GM21381 (cell line): Measurements from ENCODE around the gene ADAMTSL3.

Experiments
- ATAC-seq: cut with Tn5 transposase; IDR thresholded peaks from one replicate; pipeline ENCODE4 v1.9.1; 2021; ENCODE audit warnings: mild to moderate bottlenecking, moderate library complexity; ENCODE audit not compliant: unreplicated experiment

ADAMTSL3 gene

DNA sequence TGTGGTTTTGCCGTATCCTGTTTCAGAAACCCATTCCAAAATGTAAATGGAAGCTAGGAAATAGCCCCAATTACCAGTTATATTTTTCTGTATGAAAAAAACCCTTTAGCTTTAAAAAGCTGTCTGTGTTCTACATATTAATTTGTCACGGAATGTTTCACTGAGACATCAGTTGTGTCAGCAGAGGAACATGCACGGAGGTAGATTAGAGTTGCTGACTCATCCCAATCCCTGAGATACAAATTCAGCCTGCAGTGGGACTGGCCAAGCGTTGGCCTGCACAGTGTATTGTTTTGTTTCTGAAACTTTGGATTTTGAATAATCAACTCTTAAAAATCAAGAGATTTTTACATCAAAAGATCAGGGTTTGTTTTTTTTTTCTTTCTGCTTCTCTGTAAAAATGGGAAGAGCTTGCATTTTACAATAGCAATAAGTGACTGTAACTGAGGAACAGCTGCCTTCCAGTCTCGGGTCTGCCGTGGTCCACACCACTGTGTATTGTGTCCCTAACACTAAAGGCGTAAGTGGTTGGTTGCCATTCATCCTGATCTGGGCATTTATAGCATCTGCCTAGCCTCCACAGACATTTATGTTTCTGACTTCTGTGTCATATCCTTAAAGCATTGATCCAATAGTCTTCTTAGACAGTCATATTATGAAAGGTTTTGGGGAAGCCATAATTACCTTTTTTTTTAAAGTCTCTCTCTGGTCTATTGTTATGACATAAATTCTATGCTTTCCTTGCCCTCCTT lies 218.1 kb downstream of the ADAMTSL3 start:
- ATAC-seq, result no peak

DNA sequence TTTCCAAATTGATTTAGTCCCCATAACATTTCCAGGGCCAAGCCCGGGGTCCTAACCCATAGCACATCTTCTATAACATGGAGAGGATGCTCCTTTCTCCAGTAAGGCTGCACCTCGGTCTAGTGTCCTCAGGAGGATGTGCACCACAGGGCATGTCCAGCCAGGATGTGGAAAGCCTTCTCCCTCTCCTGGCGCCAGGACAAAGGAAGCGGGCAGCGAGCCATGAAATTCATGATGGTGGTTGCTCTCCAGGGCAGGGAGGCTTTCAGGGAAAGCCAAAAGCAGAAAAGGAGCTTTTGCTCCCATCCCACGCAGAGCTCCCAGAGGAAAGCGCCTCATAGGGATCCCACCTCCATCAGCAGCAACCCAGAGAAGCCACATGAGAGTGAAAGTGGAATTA lies 220.0 kb downstream of the ADAMTSL3 start:
- no peak for ATAC-seq

- no peak for ATAC-seq
These were observed 226.6 kb downstream of the ADAMTSL3 start for GRCh38 chr15:83880529-83880928.

- no peak for ATAC-seq
These were observed 227.2 kb downstream of the ADAMTSL3 start for GRCh38 chr15:83881156-83881555.

GRCh38 chr15:83886321-83886720 lies 232.4 kb downstream of the ADAMTSL3 start:
- no peak for ATAC-seq

DNA sequence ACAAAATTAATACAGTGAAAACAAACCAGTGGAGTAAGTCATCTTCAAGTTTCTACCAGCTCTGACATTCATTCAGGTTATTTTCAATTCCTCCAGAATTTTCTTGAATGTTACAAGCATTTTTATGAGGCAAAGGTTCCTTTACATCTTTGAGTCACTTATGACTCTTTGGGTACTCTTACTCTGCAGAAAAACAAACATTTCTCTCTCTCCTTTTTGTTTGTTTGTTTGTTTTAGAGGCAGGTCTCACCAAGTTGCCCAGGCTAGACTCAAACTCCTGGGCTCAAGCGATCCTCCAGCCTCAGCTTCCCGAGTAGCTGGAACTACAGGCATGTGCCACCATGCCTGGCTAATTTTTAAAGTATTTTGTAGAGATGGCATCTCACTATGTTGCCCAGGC lies 233.5 kb downstream of the ADAMTSL3 start:
- no peak for ATAC-seq

GRCh38 chr15:83887961-83888360 lies 234.0 kb downstream of the ADAMTSL3 start:
- no peak for ATAC-seq

GRCh38 chr15:83889995-83890394 lies 236.1 kb downstream of the ADAMTSL3 start:
- no peak for ATAC-seq

DNA sequence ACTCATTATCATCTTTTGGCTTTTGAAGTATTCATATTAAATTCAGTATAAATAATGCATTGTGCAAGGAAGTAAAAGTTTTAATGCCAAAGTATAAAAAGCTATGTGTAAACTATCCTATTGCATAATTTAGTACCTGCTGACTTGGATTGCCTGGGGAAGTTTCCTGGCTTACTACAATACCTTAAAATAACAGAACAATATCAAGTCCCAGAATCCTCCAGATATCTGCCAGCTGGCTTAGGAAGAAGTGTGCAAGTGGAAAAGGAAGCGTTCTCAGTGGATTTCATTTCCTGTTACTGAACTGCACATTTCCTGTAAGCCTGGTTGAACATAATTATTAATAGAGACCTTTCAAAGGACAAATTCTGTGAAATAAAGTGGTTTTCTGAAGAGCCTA lies 236.7 kb downstream of the ADAMTSL3 start:
- no peak for ATAC-seq

DNA sequence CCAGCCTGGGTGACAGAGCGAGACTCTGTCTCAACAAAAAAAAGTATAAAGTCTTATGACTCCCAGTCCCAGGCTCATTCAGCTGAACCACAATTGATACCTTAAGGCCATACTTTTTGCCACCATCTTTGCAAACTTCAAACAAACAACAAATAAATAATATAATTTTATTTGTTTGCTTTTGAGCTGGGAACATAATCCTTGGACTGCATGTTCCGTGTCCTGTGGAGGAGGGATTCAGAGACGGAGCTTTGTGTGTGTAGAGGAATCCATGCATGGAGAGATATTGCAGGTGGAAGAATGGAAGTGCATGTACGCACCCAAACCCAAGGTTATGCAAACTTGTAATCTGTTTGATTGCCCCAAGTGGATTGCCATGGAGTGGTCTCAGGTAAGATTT lies 238.6 kb downstream of the ADAMTSL3 start:
- no peak for ATAC-seq

GRCh38 chr15:83893308-83893707 lies 239.4 kb downstream of the ADAMTSL3 start:
- ATAC-seq, result no peak

DNA sequence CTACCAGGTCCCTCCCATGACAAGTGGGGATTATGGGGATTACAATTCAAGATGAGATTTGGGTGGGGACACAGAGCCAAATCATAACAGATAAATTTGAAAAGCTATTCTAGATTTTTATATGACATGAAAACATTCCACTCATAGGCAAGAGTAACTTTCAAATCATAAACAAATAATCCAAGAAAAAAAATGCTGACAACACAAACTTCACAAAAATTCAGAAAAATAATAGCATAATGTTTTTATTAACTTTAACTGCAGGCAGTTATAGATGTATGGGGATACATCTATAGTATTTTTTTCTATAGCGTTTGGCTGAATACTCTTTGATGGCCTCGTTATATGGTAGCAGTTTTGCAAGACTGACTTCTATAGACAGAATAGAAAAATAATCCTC lies 243.1 kb downstream of the ADAMTSL3 start:
- ATAC-seq, result no peak

- no peak for ATAC-seq
These were observed 244.4 kb downstream of the ADAMTSL3 start for GRCh38 chr15:83898361-83898760.

DNA sequence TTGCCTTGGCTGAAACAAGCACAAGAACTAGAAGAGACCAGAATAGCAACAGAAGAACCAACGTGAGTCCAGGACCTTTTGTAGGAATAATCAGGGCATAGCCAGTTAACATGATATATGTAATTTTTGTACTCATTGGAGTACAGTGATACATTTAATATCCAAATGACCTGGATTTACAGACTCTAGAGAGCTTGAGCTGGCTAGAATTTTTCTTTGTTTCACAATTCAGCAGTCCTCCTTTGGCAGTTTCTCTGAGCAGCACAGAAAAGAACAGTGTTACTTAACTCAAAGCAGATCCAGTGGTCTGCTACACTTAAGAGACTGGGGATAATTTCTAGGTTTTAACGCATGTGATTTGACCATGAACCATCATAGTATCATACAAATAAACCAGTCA lies 245.7 kb downstream of the ADAMTSL3 start:
- no peak for ATAC-seq

GRCh38 chr15:83904107-83905040 lies 250.5 kb downstream of the ADAMTSL3 start:
- no peak for ATAC-seq

DNA sequence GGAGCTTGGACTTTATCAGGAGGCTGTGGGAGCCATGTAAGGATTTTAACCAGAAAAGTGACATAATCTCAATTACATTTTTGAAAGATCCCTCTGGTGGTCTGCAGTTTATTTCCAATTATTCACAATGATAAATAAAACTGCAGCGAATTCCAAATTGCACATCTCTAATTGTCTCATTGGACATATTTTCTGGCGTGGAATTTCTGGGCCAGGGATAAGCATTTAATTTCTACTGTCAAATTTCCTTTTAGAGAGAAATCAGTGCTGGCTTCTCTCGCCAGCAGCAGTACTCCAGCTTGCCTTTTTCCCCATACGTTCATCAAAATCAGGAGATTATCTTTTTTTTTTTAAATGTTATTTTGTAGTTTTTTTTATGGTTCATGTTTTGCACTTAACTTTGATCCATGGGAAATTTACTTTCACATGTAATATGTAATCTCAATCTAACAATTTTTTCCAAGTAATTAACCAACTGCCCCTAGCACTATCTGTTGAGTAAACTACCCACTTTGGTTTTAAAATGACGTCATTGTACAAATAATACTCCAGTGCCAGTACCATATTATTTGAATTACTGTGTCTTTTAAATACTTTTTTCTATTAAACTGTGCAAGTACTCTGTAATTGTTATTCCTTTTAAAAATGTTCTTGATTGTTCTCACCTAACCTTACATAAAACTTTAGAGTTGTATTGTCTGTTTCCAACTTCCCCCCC lies 251.8 kb downstream of the ADAMTSL3 start:
- ATAC-seq, result no peak

- ATAC-seq, result no peak
These were observed 257.4 kb downstream of the ADAMTSL3 start for GRCh38 chr15:83911345-83911744.

DNA sequence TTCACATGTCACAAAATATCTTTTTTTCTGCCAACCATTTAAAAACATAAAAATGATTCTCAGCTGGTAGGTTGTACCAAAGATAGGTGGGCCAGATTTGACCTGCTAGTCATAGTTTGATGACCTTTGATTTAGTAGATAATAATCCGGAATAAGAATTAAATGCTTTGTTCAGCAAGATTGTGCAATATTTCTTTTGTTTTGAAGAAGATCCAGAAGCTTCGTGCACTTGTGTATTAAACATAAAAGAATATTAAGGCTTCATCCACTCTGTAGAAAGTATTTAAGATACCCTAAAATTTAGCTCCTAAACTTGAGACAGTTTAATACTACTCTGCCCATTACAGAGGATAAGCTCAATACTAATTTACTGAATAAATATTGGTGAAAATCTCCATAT lies 258.4 kb downstream of the ADAMTSL3 start:
- ATAC-seq, result no peak

- ATAC-seq, result no peak
These were observed 259.2 kb downstream of the ADAMTSL3 start for GRCh38 chr15:83913034-83913632.

DNA sequence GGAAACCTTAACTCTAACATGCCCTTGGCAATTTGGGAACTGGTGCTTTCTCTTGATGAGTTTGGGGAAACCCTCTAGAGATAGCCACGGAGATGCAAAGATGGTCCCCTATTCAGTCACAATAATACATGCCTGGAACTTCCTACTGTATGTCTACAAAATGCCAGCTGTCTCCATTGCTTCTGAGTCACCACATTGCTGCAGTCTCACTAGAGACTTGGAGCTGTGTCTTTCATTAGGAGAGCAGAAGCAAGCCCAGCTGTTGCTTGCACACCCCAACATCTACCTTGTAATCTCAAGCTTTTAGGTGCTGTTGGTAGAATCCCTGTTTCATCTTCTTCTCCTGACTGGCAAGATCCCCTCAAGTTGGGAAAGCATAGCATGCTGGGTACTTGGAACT lies 261.0 kb downstream of the ADAMTSL3 start:
- no peak for ATAC-seq

GRCh38 chr15:83917432-83917831 lies 263.5 kb downstream of the ADAMTSL3 start:
- ATAC-seq, result no peak
